Liver (tissue), 9 donors: Measurements from ENCODE around the gene CD81. TPM values are rescaled to one million over a fixed set of nuclear protein-coding genes. Genes with fewer than 3 reads are reported as not detected.
A peak's percentile ranks its signal among the peaks of the same experiment; 100 is the strongest.

Experiments
- DNase-seq: peaks from one replicate; pipeline ENCODE4 v3.0.0-alpha.2; 2017; ENCODE audit warnings: low spot score
- H3K27ac ChIP-seq, 2 donors: one replicate each; pipeline ENCODE4 v1.7.0; 2013; ENCODE audit warnings: inconsistent platforms in 2 of 2, low read length in 2 of 2, control low read depth in 1 of 2, low read depth in 1 of 2, mild to moderate bottlenecking in 1 of 2
- H3K27me3 ChIP-seq, 4 donors: one replicate each; pipeline versions ENCODE4 v1.6.1 to v1.7.0; 2013; ENCODE audit warnings: low read length in 3 of 4, inconsistent platforms in 1 of 4, mild to moderate bottlenecking in 1 of 4, moderate library complexity in 1 of 4; ENCODE audit not compliant: control insufficient read depth in 4 of 4, insufficient read depth in 4 of 4
- H3K36me3 ChIP-seq, 4 donors: one replicate each; pipeline versions ENCODE4 v1.6.1 to v1.7.0; 2013; ENCODE audit warnings: low read length in 3 of 4, mild to moderate bottlenecking in 3 of 4, low read depth in 1 of 4, moderate library complexity in 1 of 4; ENCODE audit not compliant: control insufficient read depth in 4 of 4, insufficient read depth in 3 of 4
- H3K4me1 ChIP-seq, 4 donors: one replicate each; pipeline versions ENCODE4 v1.6.1 to v1.7.0; 2013; ENCODE audit warnings: low read length in 3 of 4, mild to moderate bottlenecking in 3 of 4, moderate library complexity in 1 of 4; ENCODE audit not compliant: control insufficient read depth in 4 of 4, insufficient read depth in 4 of 4
- H3K4me3 ChIP-seq, 3 donors: one replicate each; pipeline versions ENCODE4 v1.6.1 to v1.7.0; 2013; ENCODE audit warnings: low read length in 3 of 3, control low read depth in 1 of 3, low read depth in 1 of 3, mild to moderate bottlenecking in 1 of 3
- H3K9ac ChIP-seq, 2 donors: one replicate each; pipeline ENCODE4 v1.7.0; 2013; ENCODE audit warnings: low read length in 2 of 2, mild to moderate bottlenecking in 2 of 2, moderate library complexity in 2 of 2, control low read depth in 1 of 2, low read depth in 1 of 2
- H3K9me3 ChIP-seq, 4 donors: one replicate each; pipeline versions ENCODE4 v1.6.1 to v1.7.0; 2013; ENCODE audit warnings: low read length in 3 of 4; ENCODE audit not compliant: control insufficient read depth in 4 of 4
- EGR1 ChIP-seq, 2 donors: IDR thresholded peaks; 2 replicates each; pipeline ENCODE4 v1.6.1; 2016 to 2018; ENCODE audit warnings: antibody characterized with exemption in 2 of 2, low read depth in 2 of 2
- FOXA1 ChIP-seq: IDR thresholded peaks from 2 replicates; pipeline ENCODE4 v1.6.1; 2016; ENCODE audit warnings: antibody characterized with exemption
- FOXA2 ChIP-seq: IDR thresholded peaks from 2 replicates; pipeline ENCODE4 v1.6.1; 2016; ENCODE audit warnings: antibody characterized with exemption
- GABPA ChIP-seq, 2 donors: IDR thresholded peaks in 1 of 2; conservative IDR thresholded peaks in 1 of 2; 2 replicates each; pipeline ENCODE4 v1.6.1; 2016; ENCODE audit warnings: antibody characterized with exemption in 2 of 2, mild to moderate bottlenecking in 1 of 2, moderate library complexity in 1 of 2
- HNF4A ChIP-seq, 2 donors: conservative IDR thresholded peaks; 2 replicates each; pipeline ENCODE4 v1.6.1; 2016; ENCODE audit warnings: antibody characterized with exemption in 2 of 2, mild to moderate bottlenecking in 2 of 2
- HNF4G ChIP-seq: IDR thresholded peaks from 2 replicates; pipeline ENCODE4 v1.6.1; 2016; ENCODE audit warnings: antibody characterized with exemption
- JUND ChIP-seq, 2 donors: IDR thresholded peaks; 2 replicates each; pipeline ENCODE4 v1.6.1; 2016; ENCODE audit warnings: antibody characterized with exemption in 2 of 2
- MAX ChIP-seq: IDR thresholded peaks from 2 replicates; pipeline ENCODE4 v1.6.1; 2016; ENCODE audit warnings: antibody characterized with exemption
- NR2F2 ChIP-seq: IDR thresholded peaks from 2 replicates; pipeline ENCODE4 v1.6.1; 2016; ENCODE audit warnings: antibody characterized with exemption
- RAD21 ChIP-seq, 2 donors: IDR thresholded peaks; 2 replicates each; pipeline ENCODE4 v1.6.1; 2016; ENCODE audit warnings: antibody characterized with exemption in 2 of 2, mild to moderate bottlenecking in 2 of 2
- REST ChIP-seq: IDR thresholded peaks from 2 replicates; pipeline ENCODE4 v1.6.1; 2016; ENCODE audit warnings: antibody characterized with exemption, mild to moderate bottlenecking
- RXRA ChIP-seq, 2 donors: IDR thresholded peaks; 2 replicates each; pipeline ENCODE4 v1.6.1; 2017 to 2018; ENCODE audit warnings: antibody characterized with exemption in 2 of 2, mild to moderate bottlenecking in 1 of 2
- SP1 ChIP-seq: IDR thresholded peaks from 2 replicates; pipeline ENCODE4 v1.6.1; 2018; ENCODE audit warnings: antibody characterized with exemption, mild to moderate bottlenecking
- TAF1 ChIP-seq: conservative IDR thresholded peaks from 2 replicates; pipeline ENCODE4 v1.6.1; 2016; ENCODE audit warnings: antibody characterized with exemption, mild to moderate bottlenecking
- YY1 ChIP-seq: IDR thresholded peaks from 2 replicates; pipeline ENCODE4 v1.6.1; 2016; ENCODE audit warnings: antibody characterized with exemption, mild to moderate bottlenecking
- WGBS: extraction: QIAGEN DNeasy Blood & Tissue Kit; methylation state at CpG from one replicate; pipeline ENCODE4 v1.1.7; 2013; 5-methylcytosine and 5-hydroxymethylcytosine counted together
- polyA plus RNA-seq, 2 donors: library from polyadenylated mRNA; stranded (reverse) in 1 of 2; unstranded in 1 of 2; fragments of 200-250 nt in 1 of 2; fragments of >200 nt in 1 of 2; fragmentation: Nextera tagmentation in 1 of 2; extraction: Ambion mirVana in 1 of 2; gene quantifications; one replicate each; pipeline versions ENCODE4 v1.2.1 to v1.2.3, GENCODE V29; 2013 to 2015
- total RNA-seq, 2 donors: library from RNA; depleted of rRNA; stranded (reverse); fragments of >200 nt; gene quantifications; one replicate each; pipeline ENCODE4 v1.2.3, GENCODE V29; 2014
- TF ChIP-seq, protein P1 (sequence below): IDR thresholded peaks from 2 replicates; pipeline ENCODE4 v1.6.1; 2016; ENCODE audit warnings: antibody characterized with exemption
- TF ChIP-seq, protein P2 (sequence below): IDR thresholded peaks from 2 replicates; pipeline ENCODE4 v1.6.1; 2016; ENCODE audit warnings: antibody characterized with exemption
- TF ChIP-seq, protein P3 (sequence below): fragments of 150-350 bp; IDR thresholded peaks from 2 replicates; pipeline ENCODE4 v1.5.1; 2017; ENCODE audit warnings: improper control_type of control experiment, low read depth, low read length; ENCODE audit not compliant: missing input control
- donor health status: healthy.
- donor health status: healthy.
- donor health status: healthy.
- donor health status: healthy.
- donor health status: healthy.

Gene CD81
- total and polyA plus RNA-seq, 4 donors = 76.9 to 712 (median 164) TPM

- Histone ChIP-seq H3K27me3 (no peaks in the 10 kb centered on the region), H3K27ac (peak overlapping the region; percentile 21 to 60), H3K4me3 (no peak overlapping the region), H3K4me1 (peaks cover 56 to 94% (median 82%) of the 10 kb centered on the region in 4 donors), H3K9me3 (no peaks in the 10 kb centered on the region), H3K9ac (no peak overlapping the region), H3K36me3 (peaks cover 0 to 13% (median 2%) of the 10 kb centered on the region in 4 donors)
- TF ChIP-seq EGR1 (IDR thresholded peaks at IDR 0.05; ENCODE audit: low read depth in 2 of 2) (no peak), SP1 (no peak), MAX (no peak), GABPA (IDR thresholded peaks at IDR 0.05 in 1 of 2, conservative IDR thresholded peaks at IDR 0.05 in 1 of 2) (no peak), RAD21 (IDR thresholded peaks at IDR 0.05) (no peak), JUND (IDR thresholded peaks at IDR 0.05) (no peak), REST (no peak), YY1 (no peak), FOXA1 (no peak), TAF1 (no peak), FOXA2 (no peak), NR2F2 (no peak), RXRA (IDR thresholded peaks at IDR 0.05) (no peak), HNF4A (conservative IDR thresholded peaks at IDR 0.05) (no peak), HNF4G (no peak)
- TF ChIP-seq, protein P1, sequence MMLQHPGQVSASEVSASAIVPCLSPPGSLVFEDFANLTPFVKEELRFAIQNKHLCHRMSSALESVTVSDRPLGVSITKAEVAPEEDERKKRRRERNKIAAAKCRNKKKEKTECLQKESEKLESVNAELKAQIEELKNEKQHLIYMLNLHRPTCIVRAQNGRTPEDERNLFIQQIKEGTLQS = no peak
- TF ChIP-seq, protein P2, sequence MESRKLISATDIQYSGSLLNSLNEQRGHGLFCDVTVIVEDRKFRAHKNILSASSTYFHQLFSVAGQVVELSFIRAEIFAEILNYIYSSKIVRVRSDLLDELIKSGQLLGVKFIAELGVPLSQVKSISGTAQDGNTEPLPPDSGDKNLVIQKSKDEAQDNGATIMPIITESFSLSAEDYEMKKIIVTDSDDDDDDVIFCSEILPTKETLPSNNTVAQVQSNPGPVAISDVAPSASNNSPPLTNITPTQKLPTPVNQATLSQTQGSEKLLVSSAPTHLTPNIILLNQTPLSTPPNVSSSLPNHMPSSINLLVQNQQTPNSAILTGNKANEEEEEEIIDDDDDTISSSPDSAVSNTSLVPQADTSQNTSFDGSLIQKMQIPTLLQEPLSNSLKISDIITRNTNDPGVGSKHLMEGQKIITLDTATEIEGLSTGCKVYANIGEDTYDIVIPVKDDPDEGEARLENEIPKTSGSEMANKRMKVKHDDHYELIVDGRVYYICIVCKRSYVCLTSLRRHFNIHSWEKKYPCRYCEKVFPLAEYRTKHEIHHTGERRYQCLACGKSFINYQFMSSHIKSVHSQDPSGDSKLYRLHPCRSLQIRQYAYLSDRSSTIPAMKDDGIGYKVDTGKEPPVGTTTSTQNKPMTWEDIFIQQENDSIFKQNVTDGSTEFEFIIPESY = no peak
- TF ChIP-seq, protein P3, sequence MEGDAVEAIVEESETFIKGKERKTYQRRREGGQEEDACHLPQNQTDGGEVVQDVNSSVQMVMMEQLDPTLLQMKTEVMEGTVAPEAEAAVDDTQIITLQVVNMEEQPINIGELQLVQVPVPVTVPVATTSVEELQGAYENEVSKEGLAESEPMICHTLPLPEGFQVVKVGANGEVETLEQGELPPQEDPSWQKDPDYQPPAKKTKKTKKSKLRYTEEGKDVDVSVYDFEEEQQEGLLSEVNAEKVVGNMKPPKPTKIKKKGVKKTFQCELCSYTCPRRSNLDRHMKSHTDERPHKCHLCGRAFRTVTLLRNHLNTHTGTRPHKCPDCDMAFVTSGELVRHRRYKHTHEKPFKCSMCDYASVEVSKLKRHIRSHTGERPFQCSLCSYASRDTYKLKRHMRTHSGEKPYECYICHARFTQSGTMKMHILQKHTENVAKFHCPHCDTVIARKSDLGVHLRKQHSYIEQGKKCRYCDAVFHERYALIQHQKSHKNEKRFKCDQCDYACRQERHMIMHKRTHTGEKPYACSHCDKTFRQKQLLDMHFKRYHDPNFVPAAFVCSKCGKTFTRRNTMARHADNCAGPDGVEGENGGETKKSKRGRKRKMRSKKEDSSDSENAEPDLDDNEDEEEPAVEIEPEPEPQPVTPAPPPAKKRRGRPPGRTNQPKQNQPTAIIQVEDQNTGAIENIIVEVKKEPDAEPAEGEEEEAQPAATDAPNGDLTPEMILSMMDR = no peak
- WGBS = 44% methylated on average over 9 of the region's 9 CpGs
- DNase-seq = no peak
These were observed 9.5 kb downstream of the CD81 start for GRCh38 chr11:2386591-2386990.
